ENCODE results near the gene TMEM253.

Gene TMEM253

GRCh38 chr14:21121122-21121521, 20.3 kb downstream of the TMEM253 start:
- ATAC-seq = no peak
- no peak for DNase-seq
- Mint-ChIP-seq H3K27ac (no peak overlapping the region), H3K36me3 (ENCODE audit: low read depth) (peaks cover 3% of the 10 kb centered on the region), H3K9me3 (peaks cover 6% of the 10 kb centered on the region), H3K4me3 (no peak overlapping the region), H3K27me3 (peaks cover 13% of the 10 kb centered on the region), H3K4me1 (no peaks in the 10 kb centered on the region)

- peaks cover 6% of the 10 kb centered on the region for H3K9me3 Mint-ChIP-seq
- H3K4me1 Mint-ChIP-seq = no peaks in the 10 kb centered on the region
- H3K36me3 Mint-ChIP-seq (ENCODE audit: low read depth) = peaks cover 3% of the 10 kb centered on the region
- H3K27me3 Mint-ChIP-seq = peaks cover 19% of the 10 kb centered on the region
- no peak overlapping the region for H3K4me3 Mint-ChIP-seq
- no peak for ATAC-seq
- no peak overlapping the region for H3K27ac Mint-ChIP-seq
- DNase-seq = no peak
Measured at GRCh38 chr14:21123429-21123828, 22.6 kb downstream of the TMEM253 start.

GRCh38 chr14:21133901-21134300, 33.0 kb downstream of the TMEM253 start:
- no peaks in the 10 kb centered on the region for H3K4me1 Mint-ChIP-seq
- H3K27me3 Mint-ChIP-seq = no peaks in the 10 kb centered on the region
- H3K9me3 Mint-ChIP-seq = no peaks in the 10 kb centered on the region
- no peak for DNase-seq
- H3K36me3 Mint-ChIP-seq (ENCODE audit: low read depth) = no peaks in the 10 kb centered on the region
- H3K27ac Mint-ChIP-seq = no peak overlapping the region
- no peak overlapping the region for H3K4me3 Mint-ChIP-seq
- ATAC-seq = no peak

- no peak for DNase-seq
- no peaks in the 10 kb centered on the region for H3K4me1 Mint-ChIP-seq
- no peak overlapping the region for H3K4me3 Mint-ChIP-seq
- H3K9me3 Mint-ChIP-seq = no peaks in the 10 kb centered on the region
- peaks cover 3% of the 10 kb centered on the region for H3K27me3 Mint-ChIP-seq
- H3K27ac Mint-ChIP-seq = no peak overlapping the region
- no peaks in the 10 kb centered on the region for H3K36me3 Mint-ChIP-seq (ENCODE audit: low read depth)
- ATAC-seq = no peak
Measured at GRCh38 chr14:21136024-21136423, 35.2 kb downstream of the TMEM253 start.

GRCh38 chr14:21142357-21142756, 41.5 kb downstream of the TMEM253 start:
- Mint-ChIP-seq H3K4me3 (no peak overlapping the region), H3K27me3 (peaks cover 9% of the 10 kb centered on the region), H3K4me1 (no peaks in the 10 kb centered on the region), H3K36me3 (ENCODE audit: low read depth) (no peaks in the 10 kb centered on the region), H3K9me3 (peaks cover 7% of the 10 kb centered on the region), H3K27ac (no peak overlapping the region)
- ATAC-seq (no peak), DNase-seq (no peak)

GRCh38 chr14:21145437-21145836, 44.6 kb downstream of the TMEM253 start:
- no peaks in the 10 kb centered on the region for H3K4me1 Mint-ChIP-seq
- DNase-seq (no peak), ATAC-seq (no peak)
- no peak overlapping the region for H3K27ac Mint-ChIP-seq
- no peaks in the 10 kb centered on the region for H3K36me3 Mint-ChIP-seq (ENCODE audit: low read depth)
- peaks cover 7% of the 10 kb centered on the region for H3K9me3 Mint-ChIP-seq
- H3K4me3 Mint-ChIP-seq = no peak overlapping the region
- peaks cover 6% of the 10 kb centered on the region for H3K27me3 Mint-ChIP-seq

GRCh38 chr14:21149641-21150367, 48.9 kb downstream of the TMEM253 start:
- H3K4me1 Mint-ChIP-seq = no peaks in the 10 kb centered on the region
- H3K36me3 Mint-ChIP-seq (ENCODE audit: low read depth) = no peaks in the 10 kb centered on the region
- DNase-seq (no peak), ATAC-seq (no peak)
- H3K27me3 Mint-ChIP-seq = peaks cover 4% of the 10 kb centered on the region
- no peak overlapping the region for H3K27ac Mint-ChIP-seq
- H3K9me3 Mint-ChIP-seq = peaks cover 7% of the 10 kb centered on the region
- no peak overlapping the region for H3K4me3 Mint-ChIP-seq

Measured in activated naive CD8-positive, alpha-beta T cell treated with anti-CD3 and anti-CD28 coated beads, Interleukin-2, amount 50 U/mL, for 24 hours (primary cell).